ENCODE data around the gene DOCK2.

DOCK2 gene

DNA sequence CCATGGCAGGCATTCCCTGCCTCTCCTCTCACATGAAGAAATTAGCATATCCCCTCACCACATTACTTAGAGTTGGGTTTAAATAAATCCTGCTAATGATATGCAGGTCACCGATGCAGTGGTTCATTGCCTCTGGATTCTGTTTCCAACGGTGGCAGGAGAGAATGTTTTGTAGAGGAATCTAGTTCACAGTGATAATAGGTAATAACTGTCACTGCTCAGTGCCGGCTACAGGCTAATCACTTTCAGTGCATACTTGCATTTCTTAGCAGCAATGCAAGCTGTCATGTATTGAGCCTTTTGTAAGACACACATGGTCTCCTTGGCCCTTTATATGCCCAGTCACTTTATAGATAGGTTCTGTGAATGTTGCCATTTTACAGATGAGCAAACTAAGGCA lies 402.8 kb downstream of the DOCK2 start:
- Histone ChIP-seq H2AFZ (ENCODE audit: low read depth, low read length, severe bottlenecking) (no peak overlapping the region), H3K27me3 (ENCODE audit: low read length) (no peaks in the 10 kb centered on the region), H3K9me2 (replicated peaks; ENCODE audit: insufficient read depth, low read length) (no peaks in the 10 kb centered on the region), H3K9me3 (ENCODE audit: insufficient read depth, low read length) (no peaks in the 10 kb centered on the region), H3K36me3 (ENCODE audit: low read length) (no peaks in the 10 kb centered on the region; the same call in 1 of the 2 replicates), H3K79me2 (ENCODE audit: insufficient read depth, low read length) (no peaks in the 10 kb centered on the region), H3K9ac (ENCODE audit: low read length) (no peak overlapping the region), H3K27ac (ENCODE audit: low read depth, low read length) (no peak overlapping the region), H3F3A (ENCODE audit: insufficient read depth) (no peaks in the 10 kb centered on the region), H3K4me3 (ENCODE audit: insufficient read depth, low read length, poor library complexity, severe bottlenecking) (no peak overlapping the region), H4K20me1 (ENCODE audit: low read depth, low read length) (no peaks in the 10 kb centered on the region), H3K4me2 (ENCODE audit: low read depth, low read length, poor library complexity, severe bottlenecking) (no peak overlapping the region)
- TF ChIP-seq CTCF (IDR thresholded peaks at IDR 0.05; ENCODE audit: insufficient read depth, low read length, poor library complexity, severe bottlenecking): no peak
- TF ChIP-seq EZH2phosphoT487 (conservative IDR thresholded peaks at IDR 0.05; ENCODE audit: low read length): no peak

DNA sequence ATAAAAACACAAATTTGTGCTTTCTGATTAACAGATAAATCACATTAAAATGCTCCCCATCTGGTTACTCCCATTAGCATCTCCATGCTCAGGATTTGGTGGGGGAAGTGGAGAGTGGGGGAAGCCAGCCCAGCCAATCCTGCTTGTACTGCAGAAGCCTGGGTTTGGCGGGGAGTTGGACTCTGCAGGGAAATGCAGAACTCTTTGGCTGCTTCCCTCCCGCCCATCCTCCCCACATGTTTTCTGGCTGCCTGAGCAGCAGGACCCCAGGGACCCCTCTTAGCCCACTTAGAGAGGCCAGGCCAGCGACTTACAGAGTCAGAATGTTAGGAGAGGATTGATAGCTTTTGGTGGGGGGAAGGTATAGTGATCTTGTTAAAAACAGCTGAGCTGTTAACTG lies 409.2 kb downstream of the DOCK2 start:
- H3K4me3 ChIP-seq (ENCODE audit: insufficient read depth, low read length, poor library complexity, severe bottlenecking): no peak overlapping the region
- H3F3A ChIP-seq (ENCODE audit: insufficient read depth): no peaks in the 10 kb centered on the region
- no peak overlapping the region for H3K27ac ChIP-seq (ENCODE audit: low read depth, low read length)
- H3K9ac ChIP-seq (ENCODE audit: low read length): no peak overlapping the region
- H2AFZ ChIP-seq (ENCODE audit: low read depth, low read length, severe bottlenecking): no peak overlapping the region
- no peak overlapping the region for H3K4me2 ChIP-seq (ENCODE audit: low read depth, low read length, poor library complexity, severe bottlenecking)
- H3K79me2 ChIP-seq (ENCODE audit: insufficient read depth, low read length): no peaks in the 10 kb centered on the region
- TF ChIP-seq CTCF (IDR thresholded peaks at IDR 0.05; ENCODE audit: insufficient read depth, low read length, poor library complexity, severe bottlenecking): no peak
- TF ChIP-seq EZH2phosphoT487 (conservative IDR thresholded peaks at IDR 0.05; ENCODE audit: low read length): no peak
- no peaks in the 10 kb centered on the region for H3K9me2 ChIP-seq (replicated peaks; ENCODE audit: insufficient read depth, low read length)
- H3K27me3 ChIP-seq (ENCODE audit: low read length): no peaks in the 10 kb centered on the region
- H3K9me3 ChIP-seq (ENCODE audit: insufficient read depth, low read length): no peaks in the 10 kb centered on the region
- H3K36me3 ChIP-seq (ENCODE audit: low read length): peaks cover 10% of the 10 kb centered on the region; the same call in 1 of the 2 replicates
- H4K20me1 ChIP-seq (ENCODE audit: low read depth, low read length): no peaks in the 10 kb centered on the region

DNA sequence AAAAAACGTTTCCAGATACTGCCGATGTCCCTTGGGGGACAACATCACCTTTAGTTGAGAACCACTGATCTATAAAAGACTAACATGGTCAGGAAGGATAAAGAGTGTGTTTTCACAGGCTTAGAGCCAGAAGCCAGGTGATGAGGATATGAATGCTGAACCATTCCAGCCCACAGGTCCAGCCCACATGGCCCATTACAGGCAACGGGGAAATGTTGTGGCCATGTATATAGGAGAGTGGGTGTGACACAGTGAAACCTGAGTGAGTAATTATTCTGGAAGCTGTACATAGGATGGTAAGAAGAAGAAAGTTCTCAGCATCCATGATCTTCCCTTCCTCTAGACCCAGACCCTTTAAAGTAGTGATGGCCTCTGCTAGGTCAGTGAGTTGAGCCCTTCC lies 412.6 kb downstream of the DOCK2 start:
- Histone ChIP-seq H3F3A (ENCODE audit: insufficient read depth) (no peaks in the 10 kb centered on the region), H4K20me1 (ENCODE audit: low read depth, low read length) (no peaks in the 10 kb centered on the region), H3K4me2 (ENCODE audit: low read depth, low read length, poor library complexity, severe bottlenecking) (no peak overlapping the region), H3K36me3 (ENCODE audit: low read length) (peaks cover 10% of the 10 kb centered on the region; the same call in 1 of the 2 replicates), H3K9me2 (replicated peaks; ENCODE audit: insufficient read depth, low read length) (no peaks in the 10 kb centered on the region), H3K27ac (ENCODE audit: low read depth, low read length) (no peak overlapping the region), H3K9me3 (ENCODE audit: insufficient read depth, low read length) (no peaks in the 10 kb centered on the region), H2AFZ (ENCODE audit: low read depth, low read length, severe bottlenecking) (no peak overlapping the region), H3K9ac (ENCODE audit: low read length) (no peak overlapping the region), H3K79me2 (ENCODE audit: insufficient read depth, low read length) (no peaks in the 10 kb centered on the region), H3K4me3 (ENCODE audit: insufficient read depth, low read length, poor library complexity, severe bottlenecking) (no peak overlapping the region), H3K27me3 (ENCODE audit: low read length) (no peaks in the 10 kb centered on the region)
- TF ChIP-seq CTCF (IDR thresholded peaks at IDR 0.05; ENCODE audit: insufficient read depth, low read length, poor library complexity, severe bottlenecking) (no peak), EZH2phosphoT487 (conservative IDR thresholded peaks at IDR 0.05; ENCODE audit: low read length) (no peak)
